SU-DHL-6 (cell line): ENCODE measurements around the gene FIBIN.

Source experiments
- CTCF ChIP-seq: fragments of 200-600 bp; sonication (generic); IDR thresholded peaks from one replicate; pipeline ENCODE4 v1.5.1; 2017; ENCODE audit warnings: antibody characterized with exemption, mild to moderate bottlenecking, low read length, moderate library complexity; ENCODE audit not compliant: insufficient read depth, poor library complexity, severe bottlenecking
- EZH2phosphoT487 ChIP-seq: fragments of 200-600 bp; sonication (generic), shearing (Covaris generic); conservative IDR thresholded peaks from 2 replicates; pipeline ENCODE4 v1.6.1; 2018; ENCODE audit warnings: mild to moderate bottlenecking, antibody characterized with exemption, low read length, moderate library complexity, mixed read lengths

GRCh38 chr11:26983645-26984044, 10.3 kb upstream of the FIBIN start:
- TF ChIP-seq CTCF (no peak), EZH2phosphoT487 (no peak)
